Activated CD4-positive, CD25-positive, alpha-beta regulatory T cell treated with anti-CD3 and anti-CD28 coated beads, Interleukin-2, amount 50 U/mL, for 72 hours (primary cell): ENCODE results near the gene SPRN.
"Not testable (repeated sequence)": the region's sequence is repeated elsewhere in the genome, so short reads cannot be mapped to it uniquely, and the experiment has no call there.

Source experiments
- DNase-seq: peaks from one replicate; pipeline ENCODE4 v3.0.0; 2021

Gene SPRN

DNA sequence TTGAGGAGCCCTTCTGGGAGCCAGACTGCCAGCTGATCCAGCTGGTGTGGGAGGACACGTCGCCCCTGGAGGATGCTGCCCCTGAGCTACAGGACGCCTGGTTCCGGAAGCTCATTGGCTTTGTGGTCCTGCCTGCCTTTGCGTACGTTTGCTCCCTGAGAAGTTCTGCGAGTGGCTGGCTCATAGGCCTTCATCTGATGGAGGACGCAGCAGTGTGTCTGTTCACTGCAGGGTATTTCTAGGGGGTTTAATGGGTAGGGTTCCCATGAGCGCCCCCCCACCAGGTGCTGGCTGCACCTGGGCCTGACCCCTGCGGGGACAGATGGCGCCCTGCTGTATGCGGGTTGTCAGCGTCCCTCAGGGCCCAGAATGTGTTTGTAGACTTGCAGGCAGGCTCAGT is 40.4 kb downstream of the SPRN start:
- no peak for DNase-seq

DNA sequence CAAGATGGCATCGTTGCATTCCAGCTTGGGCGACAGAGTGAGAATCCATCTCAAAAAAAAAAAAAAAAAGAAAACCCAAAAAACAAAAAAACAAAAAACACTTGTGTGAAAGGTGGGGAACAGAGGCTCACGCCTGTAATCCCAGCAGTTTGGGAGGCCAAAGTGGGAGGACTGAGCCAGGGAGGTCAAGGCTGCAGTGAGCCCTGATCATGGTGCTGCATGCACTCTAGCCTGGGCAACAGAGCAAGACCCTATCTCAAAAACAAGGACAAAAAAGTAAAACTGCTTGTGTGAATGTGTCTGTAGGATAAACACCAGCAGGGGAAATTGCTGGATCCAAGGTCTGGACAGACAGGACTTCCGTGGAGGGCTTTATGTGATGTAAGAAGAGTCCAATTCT is 40.9 kb downstream of the SPRN start:
- DNase-seq: no peak

DNA sequence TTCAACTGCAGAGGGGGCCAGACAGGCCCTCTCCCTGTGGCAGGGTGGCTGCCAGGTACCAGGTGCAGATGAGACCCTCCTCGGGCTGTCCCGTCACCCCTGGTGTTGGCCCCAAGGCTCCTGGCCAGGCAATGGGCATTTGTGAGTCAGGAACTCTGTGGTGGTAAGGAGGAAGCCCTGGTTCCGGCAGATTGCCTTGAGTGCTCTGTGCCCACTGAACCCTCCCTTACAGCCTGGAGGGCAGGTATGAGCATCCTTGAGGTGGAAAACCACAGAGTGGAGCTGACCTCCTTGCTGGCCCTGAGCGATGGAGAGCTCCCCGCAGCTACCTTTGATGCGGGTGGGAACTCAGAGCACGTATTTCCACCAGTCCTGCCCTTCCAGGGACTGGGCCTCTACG is 43.4 kb downstream of the SPRN start:
- no peak for DNase-seq

DNA sequence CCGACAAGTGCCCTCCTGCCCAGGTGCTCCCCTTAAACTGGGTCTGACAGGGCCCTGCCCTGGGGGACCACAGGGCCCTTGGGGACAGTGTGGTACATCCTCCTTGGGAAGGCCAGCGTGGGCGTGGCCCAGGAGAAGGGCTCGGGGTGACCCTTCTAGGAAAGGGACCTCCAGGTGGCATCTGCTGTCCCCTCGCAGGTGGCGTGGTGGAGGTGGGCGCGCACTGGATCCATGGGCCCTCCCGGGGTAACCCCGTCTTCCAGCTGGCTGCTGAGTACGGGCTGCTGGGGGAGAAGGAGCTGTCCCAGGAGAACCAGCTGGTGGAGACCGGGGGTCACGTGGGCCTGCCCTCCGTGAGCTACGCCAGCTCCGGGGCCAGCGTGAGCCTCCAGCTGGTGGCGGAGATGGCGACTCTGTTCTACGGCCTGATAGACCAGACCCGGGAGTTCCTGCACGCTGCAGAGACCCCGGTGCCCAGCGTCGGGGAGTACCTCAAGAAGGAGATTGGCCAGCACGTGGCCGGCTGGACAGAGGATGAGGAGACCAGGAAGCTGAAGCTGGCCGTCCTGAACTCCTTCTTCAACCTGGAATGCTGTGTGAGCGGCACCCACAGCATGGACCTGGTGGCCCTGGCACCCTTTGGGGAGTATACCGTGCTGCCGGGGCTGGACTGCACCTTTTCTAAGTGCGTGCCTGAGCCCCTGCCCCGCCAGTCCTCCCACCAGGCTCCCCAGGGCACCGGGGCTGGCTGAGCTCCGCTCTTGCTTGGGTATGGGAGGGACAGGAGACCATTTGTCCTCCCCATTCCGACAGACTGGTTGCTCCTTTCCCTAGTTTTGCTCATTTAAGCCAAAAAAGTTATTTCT is 44.4 kb downstream of the SPRN start:
- no peak for DNase-seq

DNA sequence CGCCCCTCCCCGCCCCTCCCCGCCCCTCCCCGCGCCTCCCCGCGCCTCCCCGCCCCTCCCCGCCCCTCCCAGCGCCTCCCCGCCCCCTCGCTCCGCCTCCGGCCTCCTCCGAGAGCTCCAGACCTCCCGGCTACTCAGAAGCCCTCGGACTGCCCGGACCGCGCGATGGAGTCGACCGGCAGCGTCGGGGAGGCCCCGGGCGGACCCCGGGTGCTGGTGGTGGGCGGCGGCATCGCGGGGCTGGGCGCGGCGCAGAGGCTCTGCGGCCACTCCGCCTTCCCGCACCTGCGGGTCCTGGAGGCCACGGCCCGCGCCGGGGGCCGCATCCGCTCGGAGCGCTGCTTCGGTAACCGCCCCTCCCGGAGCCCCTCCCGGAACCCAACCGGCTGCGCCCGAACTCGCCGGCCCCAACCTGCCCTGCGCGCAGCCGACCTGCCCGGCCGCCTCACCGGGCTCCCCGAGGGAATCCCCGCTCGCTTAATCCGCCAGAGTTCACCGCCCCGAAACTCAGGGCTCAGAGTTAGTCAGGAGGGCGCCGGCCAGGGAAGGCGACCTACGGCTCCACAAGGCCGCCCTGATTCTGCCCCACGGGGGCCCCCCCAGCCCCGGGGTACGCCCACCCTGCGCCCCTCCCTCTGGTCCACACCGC is 45.1 kb downstream of the SPRN start, which contains the start of gene PAOX:
Gene PAOX (plus strand): TSS at position 111 of the 649 bp plus-strand sequence. CDS start 55 bp downstream, at position 166.
- DNase-seq: peak; percentile 73

DNA sequence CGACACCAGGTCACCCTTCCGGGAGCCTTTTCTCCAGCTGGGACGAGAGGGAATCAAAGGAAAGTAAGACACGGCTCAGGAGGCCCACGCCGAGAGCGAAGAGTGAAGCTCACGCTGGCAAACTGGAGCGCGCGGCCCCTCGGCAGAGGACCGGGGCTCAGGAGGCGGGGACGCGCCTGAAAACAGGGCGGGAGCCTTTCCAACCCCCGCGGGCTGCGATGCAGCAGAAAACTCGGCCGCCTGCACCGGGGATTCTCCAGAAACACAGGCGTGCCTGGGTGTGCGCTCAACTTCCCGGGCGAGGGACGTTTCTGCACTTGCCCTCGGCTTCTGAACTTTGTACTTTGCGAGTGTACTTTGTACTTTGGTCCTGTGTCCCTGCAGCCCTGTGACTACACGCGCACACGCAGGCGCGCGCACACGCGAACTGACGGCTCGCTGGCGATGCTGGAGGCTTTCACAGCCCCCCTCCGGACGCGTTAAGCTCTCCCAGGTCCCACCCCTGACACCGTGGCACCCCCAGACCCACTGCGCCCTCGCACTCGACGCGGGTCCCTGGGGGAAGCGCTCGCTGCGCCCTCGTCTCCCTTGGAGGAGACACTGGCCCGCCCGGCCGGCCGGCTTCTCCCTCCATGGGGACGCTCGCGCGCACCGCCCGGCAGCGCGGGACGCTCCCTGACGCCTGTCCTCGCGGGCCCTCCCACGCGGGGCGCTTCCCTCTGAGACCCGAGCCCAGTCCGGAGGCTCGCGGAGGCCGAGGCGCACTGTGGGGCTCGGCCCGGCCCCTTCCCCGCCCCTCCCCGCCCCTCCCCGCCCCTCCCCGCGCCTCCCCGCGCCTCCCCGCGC is 46.0 kb downstream of the SPRN start:
- peak; percentile 70 for DNase-seq

DNA sequence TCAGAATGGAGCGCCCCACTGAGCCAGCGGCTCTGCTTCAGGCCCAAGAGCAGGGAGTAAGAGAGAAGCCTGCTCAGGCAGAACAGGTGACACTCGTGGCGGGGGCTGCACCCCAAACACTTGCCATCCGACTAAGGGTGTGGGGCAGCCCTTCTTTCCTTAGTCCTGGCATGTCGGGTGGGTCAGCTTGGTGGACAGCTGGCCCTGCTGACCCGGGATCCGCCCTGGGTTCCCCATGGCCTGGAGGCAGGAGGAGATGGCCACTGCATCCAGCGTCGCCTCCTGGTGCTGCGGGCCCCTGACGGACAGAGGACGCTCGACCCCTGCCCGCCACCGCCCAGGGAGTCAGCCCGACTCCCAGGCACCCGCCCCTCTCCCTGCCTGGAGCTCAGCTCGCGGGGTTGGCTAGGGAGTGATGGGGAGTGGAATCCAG is 46.6 kb downstream of the SPRN start:
- no peak for DNase-seq

DNA sequence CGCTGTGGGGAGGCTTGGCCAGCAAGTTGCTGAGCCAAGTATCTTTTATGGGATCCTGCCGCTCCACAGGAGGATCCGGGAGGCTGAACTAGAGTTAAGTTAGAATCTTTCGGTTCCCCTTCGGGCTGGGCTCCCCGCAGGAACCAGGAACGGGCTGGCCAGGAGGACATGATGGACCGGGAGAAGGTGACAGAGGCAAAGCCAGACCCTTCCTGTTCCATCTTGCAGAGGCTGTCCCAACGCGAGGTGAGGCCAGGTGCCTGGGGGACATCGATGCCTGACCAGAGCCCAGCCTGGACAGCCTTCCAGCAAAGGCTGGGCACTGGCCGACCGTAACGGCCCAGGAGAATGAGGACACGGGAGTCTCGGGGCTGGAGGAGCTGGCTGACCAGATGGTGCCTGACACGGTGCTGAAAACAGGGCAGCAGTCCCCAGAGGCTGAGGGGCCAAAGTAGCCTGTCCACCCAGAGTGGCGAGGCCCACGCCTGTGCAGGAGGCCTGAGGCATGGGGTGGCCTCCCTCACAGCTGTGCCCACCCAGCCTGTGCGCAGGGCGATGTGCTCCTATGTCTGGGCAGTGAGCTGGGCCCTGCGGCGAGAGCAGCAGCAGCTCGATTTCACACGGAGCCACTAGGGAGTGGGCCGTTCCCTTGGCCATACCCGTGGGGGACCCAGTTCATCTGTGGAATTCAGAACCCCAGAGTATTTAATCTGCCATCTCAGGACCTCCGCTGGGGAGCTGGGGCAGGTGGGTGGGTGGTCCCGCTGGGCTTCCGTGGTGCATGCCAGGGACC is 47.2 kb downstream of the SPRN start:
- DNase-seq: no peak

DNA sequence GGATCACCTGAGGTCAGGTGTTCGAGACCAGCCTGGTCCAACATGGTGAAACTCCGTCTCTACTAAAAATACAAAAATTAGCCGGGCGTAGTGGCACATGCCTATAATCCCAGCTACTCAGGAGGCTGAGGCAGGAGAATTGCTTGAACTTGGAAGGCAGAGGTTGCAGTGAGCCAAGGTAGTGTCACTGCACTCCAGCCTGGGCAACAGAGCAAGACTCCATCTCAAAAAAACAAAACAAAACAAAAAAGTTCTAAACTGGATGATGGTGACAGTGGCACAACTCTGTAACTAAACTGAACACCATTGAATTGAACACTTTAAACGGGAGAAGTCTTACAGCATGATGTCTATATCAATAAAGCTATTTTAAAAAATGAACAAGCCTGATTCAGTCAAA is 48.2 kb downstream of the SPRN start:
- DNase-seq: not testable (repeated sequence)

DNA sequence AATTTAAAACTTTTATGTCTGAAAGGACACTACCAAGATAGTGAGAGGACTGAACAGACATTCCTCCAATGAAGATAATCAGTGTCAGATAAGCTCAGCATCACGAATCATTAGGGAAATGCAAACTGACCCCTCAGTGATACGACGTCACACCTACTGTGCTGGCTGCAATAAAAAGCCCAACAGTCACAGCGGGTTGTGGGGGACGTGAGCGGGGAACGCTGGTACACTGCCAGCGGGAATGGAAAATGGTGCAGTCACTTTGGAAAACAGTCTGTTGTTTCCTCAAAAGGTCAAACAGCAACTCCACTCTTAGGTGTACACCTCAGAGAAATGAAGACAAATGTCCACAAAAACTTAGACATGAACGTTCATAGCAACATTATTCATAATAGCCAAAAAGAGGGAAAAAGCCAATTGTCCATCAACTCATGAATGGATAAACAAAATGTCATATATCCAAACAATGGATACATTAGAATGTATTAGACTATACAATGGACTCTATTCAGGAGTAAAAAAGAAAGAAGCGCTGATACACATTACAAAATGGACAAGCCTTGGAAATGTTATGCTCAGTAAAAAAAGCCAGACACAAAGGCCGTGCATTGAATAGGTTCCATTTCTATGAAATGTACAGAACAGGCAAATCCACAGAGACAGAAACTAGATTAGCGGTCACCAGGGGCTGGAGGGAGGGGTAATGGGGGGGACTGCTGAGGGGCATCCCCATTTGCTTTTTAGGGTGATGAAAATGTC is 48.9 kb downstream of the SPRN start:
- no peak for DNase-seq

DNA sequence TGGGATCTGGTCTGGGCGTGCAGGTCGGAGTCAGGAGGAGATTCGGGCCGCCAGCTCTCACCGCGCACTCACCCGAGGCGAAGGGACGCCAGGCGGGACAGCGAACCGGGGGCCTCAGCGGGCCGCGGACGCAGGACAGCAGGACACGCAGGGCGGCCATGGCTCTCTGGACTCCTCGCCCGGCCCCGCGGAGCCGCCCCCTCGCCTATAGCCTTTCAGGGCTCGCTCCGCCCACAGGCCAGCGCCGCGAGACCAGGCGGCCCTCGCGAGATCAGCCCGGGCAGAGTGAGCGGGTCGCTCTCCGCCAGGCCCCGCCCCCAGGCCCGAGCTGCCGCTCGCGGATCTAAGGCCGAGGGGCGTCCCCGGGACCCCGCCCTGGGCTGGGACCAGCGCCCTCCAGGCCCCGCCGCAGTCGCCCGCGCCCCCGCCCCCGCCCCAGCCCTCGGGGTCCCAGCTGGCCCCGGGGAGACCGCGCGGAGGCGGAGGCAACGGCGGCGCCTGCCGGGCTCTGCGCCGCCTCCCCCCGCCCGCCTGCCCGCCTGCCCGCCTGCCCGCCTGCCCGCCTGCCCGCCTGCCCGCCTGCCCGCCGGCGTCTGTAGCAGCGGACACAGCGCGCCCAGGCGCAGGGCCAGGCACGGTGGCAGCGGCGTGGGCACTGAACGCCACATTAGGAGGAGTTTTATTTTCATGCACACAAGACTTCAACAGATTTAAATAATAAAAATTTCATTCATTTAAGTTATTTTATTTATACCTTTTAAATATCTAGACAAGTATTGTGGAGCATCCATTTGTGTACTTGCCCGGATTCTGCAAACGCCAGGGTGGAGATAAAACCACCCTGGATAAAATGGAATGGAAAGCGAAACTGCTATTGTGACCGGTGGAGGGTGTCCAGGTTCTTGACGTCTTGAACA is 51.0 kb downstream of the SPRN start, which contains the start of gene ECHS1:
Gene ECHS1 (minus strand): TSS at position 181 of the 917 bp plus-strand sequence. CDS start 21 bp downstream, at position 160.
- peak; percentile 98 for DNase-seq

DNA sequence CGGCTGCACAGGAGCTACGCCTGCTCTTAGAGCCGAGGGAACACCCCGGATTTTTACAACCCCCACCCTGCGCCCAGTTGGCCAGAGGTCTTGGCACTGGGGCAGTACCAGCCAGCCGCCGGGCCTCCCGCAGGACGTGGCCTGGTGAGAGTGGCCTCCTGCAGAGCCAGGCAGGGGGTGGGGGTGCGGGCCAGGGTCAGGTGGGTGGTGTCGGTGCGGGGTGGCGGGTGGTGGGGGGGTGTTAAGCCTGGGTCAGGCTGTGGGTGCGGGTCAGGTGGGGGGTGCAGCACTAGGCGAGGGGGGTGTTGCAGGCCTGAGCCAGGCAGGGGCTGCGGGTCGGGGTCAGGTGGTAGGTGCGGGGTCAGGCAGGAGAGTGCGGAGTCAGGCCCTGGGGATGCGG is 51.9 kb downstream of the SPRN start:
- DNase-seq: no peak
